BE2C (cell line): ENCODE results near the gene SOX6.

Experiments used
- DNase-seq: peaks from one replicate; pipeline ENCODE4 v3.0.0-alpha.2; 2020
- H3K27me3 ChIP-seq: fragments of 250-450 bp; sonication (Bioruptor Pico); 2 replicates; pipeline ENCODE4 v1.5.1; 2020; ENCODE audit warnings: mild to moderate bottlenecking
- H3K36me3 ChIP-seq: fragments of 250-450 bp; sonication (Bioruptor Pico); 2 replicates; pipeline ENCODE4 v1.5.1; 2020; ENCODE audit warnings: mild to moderate bottlenecking
- H3K4me1 ChIP-seq: fragments of 250-450 bp; sonication (Bioruptor Pico); 2 replicates; pipeline ENCODE4 v1.5.1; 2020
- H3K4me3 ChIP-seq: 2 replicates; pipeline ENCODE4 v1.5.1; 2011; ENCODE audit warnings: low read depth, low read length
- H3K9me3 ChIP-seq: fragments of 250-450 bp; sonication (Bioruptor Pico); 2 replicates; pipeline ENCODE4 v1.5.1; 2020
- TF ChIP-seq, protein P1 (sequence below): IDR thresholded peaks from 2 replicates; pipeline ENCODE4 v1.5.1; 2012; ENCODE audit warnings: mild to moderate bottlenecking, low read depth, low read length

The SOX6 gene

DNA sequence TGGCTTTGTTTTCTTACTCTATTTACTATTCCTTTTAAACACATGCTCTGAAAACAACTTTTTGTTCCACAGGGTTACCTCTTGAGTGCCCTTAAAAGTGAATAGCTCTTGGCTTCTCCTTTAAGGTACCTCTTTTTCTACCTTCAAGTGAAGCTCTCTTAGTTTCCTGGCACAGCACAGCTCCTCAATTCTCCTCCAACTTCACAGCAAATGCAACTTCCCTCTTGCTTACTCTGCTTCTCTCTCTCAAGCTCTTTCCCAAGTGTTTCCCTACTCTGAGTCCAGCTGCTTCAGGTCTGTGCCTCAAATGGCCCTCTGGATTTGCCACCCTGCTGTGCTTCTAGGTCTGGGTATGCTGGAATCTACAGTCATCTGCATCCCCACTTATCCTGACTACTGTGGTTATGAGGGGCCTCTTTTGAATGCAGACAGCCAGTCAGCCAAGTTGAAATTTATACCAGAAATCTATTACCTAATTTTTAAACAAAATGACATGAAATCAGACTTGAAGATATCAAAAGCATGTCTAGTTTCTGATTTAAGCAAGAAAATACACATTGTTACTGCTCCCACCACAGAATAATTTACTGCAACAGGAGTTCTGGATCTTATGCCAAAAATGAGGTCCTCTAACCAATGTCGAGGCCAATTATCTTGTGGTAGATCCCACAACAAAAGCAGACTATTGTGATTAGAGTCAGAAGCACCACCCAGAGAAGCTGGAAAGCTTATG lies 371.1 kb downstream of the SOX6 start:
- Histone ChIP-seq H3K4me1 (no peaks in the 10 kb centered on the region), H3K36me3 (no peaks in the 10 kb centered on the region), H3K27me3 (no peaks in the 10 kb centered on the region), H3K9me3 (no peaks in the 10 kb centered on the region), H3K4me3 (no peak overlapping the region)
- DNase-seq, result no peak
- TF ChIP-seq, protein P1, sequence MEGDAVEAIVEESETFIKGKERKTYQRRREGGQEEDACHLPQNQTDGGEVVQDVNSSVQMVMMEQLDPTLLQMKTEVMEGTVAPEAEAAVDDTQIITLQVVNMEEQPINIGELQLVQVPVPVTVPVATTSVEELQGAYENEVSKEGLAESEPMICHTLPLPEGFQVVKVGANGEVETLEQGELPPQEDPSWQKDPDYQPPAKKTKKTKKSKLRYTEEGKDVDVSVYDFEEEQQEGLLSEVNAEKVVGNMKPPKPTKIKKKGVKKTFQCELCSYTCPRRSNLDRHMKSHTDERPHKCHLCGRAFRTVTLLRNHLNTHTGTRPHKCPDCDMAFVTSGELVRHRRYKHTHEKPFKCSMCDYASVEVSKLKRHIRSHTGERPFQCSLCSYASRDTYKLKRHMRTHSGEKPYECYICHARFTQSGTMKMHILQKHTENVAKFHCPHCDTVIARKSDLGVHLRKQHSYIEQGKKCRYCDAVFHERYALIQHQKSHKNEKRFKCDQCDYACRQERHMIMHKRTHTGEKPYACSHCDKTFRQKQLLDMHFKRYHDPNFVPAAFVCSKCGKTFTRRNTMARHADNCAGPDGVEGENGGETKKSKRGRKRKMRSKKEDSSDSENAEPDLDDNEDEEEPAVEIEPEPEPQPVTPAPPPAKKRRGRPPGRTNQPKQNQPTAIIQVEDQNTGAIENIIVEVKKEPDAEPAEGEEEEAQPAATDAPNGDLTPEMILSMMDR, result no peak

DNA sequence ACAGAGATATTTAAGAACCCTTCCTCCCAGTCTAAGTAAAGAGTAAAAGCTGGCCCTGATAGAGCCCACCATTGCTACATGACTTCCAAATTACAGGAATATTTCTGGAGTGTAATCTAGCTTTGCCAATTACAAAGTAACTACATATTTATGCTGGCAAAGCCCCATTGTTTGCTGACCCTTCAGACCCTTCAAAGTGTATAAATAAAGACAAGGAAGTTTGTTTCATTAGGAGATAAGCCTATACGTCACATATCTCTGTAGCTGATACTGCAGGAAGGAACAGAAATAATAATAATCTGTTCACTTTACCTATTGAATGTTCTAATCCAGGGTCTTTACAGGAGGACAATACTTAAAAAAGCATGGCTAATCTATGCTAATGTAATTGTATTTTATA lies 375.1 kb downstream of the SOX6 start:
- H3K36me3 ChIP-seq, result no peaks in the 10 kb centered on the region
- H3K9me3 ChIP-seq, result no peaks in the 10 kb centered on the region
- H3K27me3 ChIP-seq, result no peaks in the 10 kb centered on the region
- TF ChIP-seq, protein P1, result no peak
- no peaks in the 10 kb centered on the region for H3K4me1 ChIP-seq
- H3K4me3 ChIP-seq, result no peak overlapping the region
- DNase-seq, result no peak

DNA sequence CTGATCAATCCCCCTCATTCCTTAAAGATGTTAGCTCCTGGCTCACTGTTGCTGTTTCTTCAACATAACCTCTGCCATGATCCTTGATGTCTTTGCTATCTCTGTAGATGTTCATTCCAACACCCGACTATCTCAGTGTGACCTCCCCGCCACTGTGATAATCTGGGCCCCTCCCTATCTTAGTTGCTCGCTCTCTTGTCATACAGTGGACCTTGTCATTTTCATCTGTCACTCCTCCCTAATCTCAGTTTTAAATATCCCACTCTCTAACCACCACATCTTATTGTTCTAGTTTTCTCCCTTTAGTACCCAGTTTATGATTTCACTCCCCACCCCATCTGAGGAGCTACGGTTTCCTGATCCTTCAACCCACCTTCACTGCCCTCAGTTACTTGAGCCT lies 379.2 kb downstream of the SOX6 start:
- Histone ChIP-seq H3K9me3 (no peaks in the 10 kb centered on the region), H3K4me3 (no peak overlapping the region), H3K27me3 (no peaks in the 10 kb centered on the region), H3K4me1 (no peaks in the 10 kb centered on the region), H3K36me3 (no peaks in the 10 kb centered on the region)
- DNase-seq, result no peak
- TF ChIP-seq, protein P1, result no peak

DNA sequence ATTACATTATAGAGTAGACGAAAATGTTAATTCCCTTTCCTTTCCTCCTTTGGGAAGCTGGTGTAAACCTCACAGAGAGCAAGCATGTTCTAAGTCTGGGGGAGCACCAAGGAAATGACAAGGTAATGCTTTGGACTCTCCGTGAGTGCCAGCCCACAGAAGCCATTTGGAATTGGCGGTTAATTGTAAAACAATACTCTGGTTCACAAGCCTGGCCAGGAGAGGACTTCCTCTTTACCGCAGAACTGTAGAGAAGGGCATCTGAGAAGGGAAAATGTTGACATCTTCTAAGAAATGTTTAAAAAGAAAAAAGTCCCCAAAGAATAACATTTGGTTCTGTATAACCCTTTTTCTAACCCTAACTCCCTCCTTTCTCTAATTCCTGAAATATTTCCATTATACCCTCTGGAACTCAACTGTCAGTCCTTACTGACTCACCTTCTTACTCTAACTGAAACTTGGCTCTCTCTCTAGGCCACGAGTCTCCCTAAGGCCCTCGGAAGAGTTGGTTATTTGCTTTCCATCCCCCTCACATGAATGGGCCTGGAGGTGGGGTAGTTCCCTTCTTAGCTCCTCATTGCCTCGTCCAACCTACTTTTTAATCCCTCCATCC lies 379.8 kb downstream of the SOX6 start:
- no peaks in the 10 kb centered on the region for H3K36me3 ChIP-seq
- H3K27me3 ChIP-seq, result no peaks in the 10 kb centered on the region
- H3K4me3 ChIP-seq, result no peak overlapping the region
- H3K9me3 ChIP-seq, result no peaks in the 10 kb centered on the region
- no peak for DNase-seq
- TF ChIP-seq, protein P1, result no peak
- H3K4me1 ChIP-seq, result no peaks in the 10 kb centered on the region

DNA sequence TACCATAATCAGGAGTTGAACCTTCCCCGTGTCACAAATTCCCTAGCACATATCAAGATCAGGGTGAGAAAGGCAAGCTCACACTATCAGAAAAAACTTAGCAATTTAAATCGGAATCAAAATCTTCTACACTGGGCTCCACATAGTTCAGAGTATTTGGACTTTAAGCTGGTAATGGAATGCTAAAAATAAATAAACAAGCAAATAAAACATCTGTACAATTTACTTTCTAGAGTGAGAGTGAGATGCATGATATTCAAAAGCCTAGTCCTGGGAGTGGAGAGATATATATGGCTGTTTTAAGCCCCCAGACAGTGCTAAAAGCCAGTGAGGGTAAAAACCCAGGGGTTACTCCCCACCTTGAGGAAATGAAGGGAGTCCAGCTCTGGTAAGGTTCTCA lies 380.6 kb downstream of the SOX6 start:
- no peak overlapping the region for H3K4me3 ChIP-seq
- H3K36me3 ChIP-seq, result no peaks in the 10 kb centered on the region
- H3K4me1 ChIP-seq, result no peaks in the 10 kb centered on the region
- H3K27me3 ChIP-seq, result no peaks in the 10 kb centered on the region
- DNase-seq, result no peak
- TF ChIP-seq, protein P1, result no peak
- no peaks in the 10 kb centered on the region for H3K9me3 ChIP-seq

DNA sequence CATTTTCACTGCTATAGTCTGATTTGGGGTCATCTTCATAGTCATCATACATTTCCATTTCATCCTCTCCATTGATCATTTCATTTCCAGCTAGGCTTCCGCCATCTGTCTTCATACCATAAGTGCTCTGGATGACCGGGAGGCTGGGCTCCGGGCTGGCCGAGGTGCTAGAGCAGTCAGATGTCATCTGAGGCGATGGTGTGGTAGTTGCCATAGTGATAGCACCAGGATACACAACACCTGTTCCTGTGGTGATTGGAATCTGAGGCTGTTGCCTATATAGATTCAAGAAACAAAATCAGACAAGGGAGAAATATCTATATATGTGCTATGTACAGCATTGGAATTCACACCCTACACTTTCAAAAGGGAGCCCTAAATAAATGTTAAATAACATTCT lies 383.5 kb downstream of the SOX6 start:
- Histone ChIP-seq H3K36me3 (no peaks in the 10 kb centered on the region), H3K4me3 (no peak overlapping the region), H3K27me3 (no peaks in the 10 kb centered on the region), H3K9me3 (no peaks in the 10 kb centered on the region), H3K4me1 (no peaks in the 10 kb centered on the region)
- TF ChIP-seq, protein P1, result no peak
- no peak for DNase-seq
